ENCODE measurements around the gene MCF2. TPM values are rescaled to one million over a fixed set of nuclear protein-coding genes. Genes with fewer than 3 reads are reported as not detected.

MCF2 gene
- total RNA-seq, 3 donors from 2014 or later = 0.06 to 0.14 TPM; not detected in 1

DNA sequence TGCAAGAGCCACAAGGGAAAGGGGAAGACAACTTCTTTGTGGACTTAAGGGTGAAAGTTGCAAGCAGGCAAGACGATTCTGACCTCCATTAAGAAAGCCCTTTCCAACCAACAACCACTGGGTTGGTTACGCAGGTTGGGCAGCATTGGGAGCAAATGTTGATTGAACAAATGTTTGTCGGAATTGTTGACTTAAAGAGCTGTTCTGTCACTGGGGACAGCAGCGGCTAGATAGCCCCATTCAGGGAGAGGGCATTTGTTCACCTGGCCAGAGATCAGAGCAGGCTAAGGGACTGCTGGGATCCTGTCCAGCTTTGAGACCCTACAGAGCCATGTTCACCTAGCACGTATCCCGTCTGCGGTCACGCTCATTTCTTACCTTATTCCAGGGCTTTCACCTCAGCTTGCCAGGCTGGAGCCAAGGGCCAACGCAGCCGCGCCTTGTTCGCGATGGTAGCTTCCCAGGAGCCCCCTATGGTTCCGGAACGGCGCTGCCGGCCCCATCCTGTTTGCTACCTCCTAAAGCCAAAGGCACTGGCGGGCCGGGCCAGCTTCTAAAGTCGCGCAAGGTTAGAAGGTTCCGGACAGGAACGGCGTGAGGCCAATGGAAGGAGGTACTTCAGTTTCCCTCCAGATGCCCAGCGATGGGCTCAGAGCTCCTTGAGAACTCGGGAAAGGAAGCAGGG, 152.8 kb downstream of the MCF2 start:
- H3K4me1 ChIP-seq (ENCODE audit: low read depth) = no peaks in the 10 kb centered on the region
- H3K9me3 ChIP-seq = no peaks in the 10 kb centered on the region
- TF ChIP-seq, protein P1, sequence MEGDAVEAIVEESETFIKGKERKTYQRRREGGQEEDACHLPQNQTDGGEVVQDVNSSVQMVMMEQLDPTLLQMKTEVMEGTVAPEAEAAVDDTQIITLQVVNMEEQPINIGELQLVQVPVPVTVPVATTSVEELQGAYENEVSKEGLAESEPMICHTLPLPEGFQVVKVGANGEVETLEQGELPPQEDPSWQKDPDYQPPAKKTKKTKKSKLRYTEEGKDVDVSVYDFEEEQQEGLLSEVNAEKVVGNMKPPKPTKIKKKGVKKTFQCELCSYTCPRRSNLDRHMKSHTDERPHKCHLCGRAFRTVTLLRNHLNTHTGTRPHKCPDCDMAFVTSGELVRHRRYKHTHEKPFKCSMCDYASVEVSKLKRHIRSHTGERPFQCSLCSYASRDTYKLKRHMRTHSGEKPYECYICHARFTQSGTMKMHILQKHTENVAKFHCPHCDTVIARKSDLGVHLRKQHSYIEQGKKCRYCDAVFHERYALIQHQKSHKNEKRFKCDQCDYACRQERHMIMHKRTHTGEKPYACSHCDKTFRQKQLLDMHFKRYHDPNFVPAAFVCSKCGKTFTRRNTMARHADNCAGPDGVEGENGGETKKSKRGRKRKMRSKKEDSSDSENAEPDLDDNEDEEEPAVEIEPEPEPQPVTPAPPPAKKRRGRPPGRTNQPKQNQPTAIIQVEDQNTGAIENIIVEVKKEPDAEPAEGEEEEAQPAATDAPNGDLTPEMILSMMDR (IDR thresholded peaks at IDR 0.05) = no peak
- H3K36me3 ChIP-seq (ENCODE audit: low read depth) = no peaks in the 10 kb centered on the region
- ATAC-seq (no peak), DNase-seq (peak in 1 of 3 donors; percentile 38)
- intact Hi-C loops (cut with DNase I, micrococcal nuclease) = loop anchor here in 1 of 2 donors (5.0 kb wide), 1 partner anchor 428 kb away; no protein-coding TSS in a partner anchor
- no peak overlapping the region for H3K4me3 ChIP-seq

DNA sequence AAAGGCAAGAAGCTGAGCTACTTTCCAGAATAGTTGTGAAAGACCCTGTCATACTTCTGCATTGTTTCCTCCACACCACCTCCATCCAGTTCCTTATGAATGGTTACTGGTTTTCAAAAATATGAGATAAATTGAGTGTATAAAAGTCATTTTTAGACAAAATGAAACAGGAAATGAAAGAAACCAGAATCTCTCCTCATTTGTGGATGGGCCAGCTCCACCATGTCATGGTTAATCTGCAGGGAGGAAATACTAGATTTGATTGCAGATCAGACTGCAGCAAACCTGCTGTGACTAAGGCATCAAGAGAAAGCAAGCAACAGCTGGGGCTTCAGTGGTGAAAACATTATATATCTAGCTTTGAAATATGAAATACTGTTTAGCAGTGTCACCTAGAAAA, 153.6 kb downstream of the MCF2 start:
- H3K4me1 ChIP-seq (ENCODE audit: low read depth) = no peaks in the 10 kb centered on the region
- TF ChIP-seq, protein P1 (IDR thresholded peaks at IDR 0.05) = no peak
- no peak for DNase-seq
- no peak overlapping the region for H3K4me3 ChIP-seq
- no peaks in the 10 kb centered on the region for H3K36me3 ChIP-seq (ENCODE audit: low read depth)
- no peak for ATAC-seq
- H3K9me3 ChIP-seq = no peaks in the 10 kb centered on the region
- intact Hi-C loops (cut with DNase I, micrococcal nuclease) = no loop called here

DNA sequence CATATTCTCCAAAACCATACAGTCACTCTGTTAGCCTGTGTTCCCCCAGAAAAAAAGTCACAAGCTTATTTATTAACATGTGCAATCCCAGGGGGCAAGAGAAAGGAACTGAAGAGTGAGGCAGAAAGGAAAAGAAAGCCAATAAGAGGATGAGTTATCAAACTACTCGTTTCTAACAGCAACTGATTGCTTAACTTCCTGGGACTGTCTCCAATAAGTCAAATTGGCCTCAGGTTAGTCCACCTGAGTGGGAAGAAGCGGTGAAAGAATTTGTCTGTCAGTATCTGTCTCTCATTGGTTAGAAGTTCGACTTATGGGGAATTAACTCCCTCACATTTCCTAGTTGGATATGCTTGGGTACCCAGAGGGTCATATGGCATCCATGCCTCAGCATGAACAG, 163.4 kb downstream of the MCF2 start:
- Histone ChIP-seq H3K4me1 (ENCODE audit: low read depth) (no peaks in the 10 kb centered on the region), H3K9me3 (no peaks in the 10 kb centered on the region), H3K36me3 (ENCODE audit: low read depth) (no peaks in the 10 kb centered on the region), H3K4me3 (no peak overlapping the region)
- TF ChIP-seq, protein P1 (IDR thresholded peaks at IDR 0.05) = no peak
- ATAC-seq = no peak
- intact Hi-C loops (cut with DNase I, micrococcal nuclease) = no loop called here
- no peak for DNase-seq

DNA sequence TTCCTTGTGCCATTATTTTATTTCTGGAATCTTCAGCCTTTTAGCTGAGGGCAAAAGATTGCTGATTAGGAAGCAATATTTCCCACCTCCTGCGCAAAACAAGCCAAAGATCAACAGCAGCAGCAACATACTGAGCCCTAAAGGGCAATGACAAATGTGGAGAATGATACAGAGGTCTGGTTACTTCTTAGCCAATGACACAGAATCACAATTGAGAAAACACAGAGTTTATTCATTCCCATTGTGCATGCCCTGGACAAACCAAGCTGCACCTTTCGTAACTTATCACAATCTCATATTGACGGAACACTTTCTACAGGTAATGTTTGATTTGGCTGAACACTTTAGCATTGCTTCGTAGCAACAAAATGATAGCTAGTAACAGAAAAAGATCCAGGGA, 164.0 kb downstream of the MCF2 start:
- ATAC-seq (no peak), DNase-seq (no peak)
- H3K4me3 ChIP-seq = no peak overlapping the region
- H3K4me1 ChIP-seq (ENCODE audit: low read depth) = no peaks in the 10 kb centered on the region
- intact Hi-C loops (cut with DNase I, micrococcal nuclease) = no loop called here
- H3K36me3 ChIP-seq (ENCODE audit: low read depth) = no peaks in the 10 kb centered on the region
- TF ChIP-seq, protein P1 (IDR thresholded peaks at IDR 0.05) = no peak
- no peaks in the 10 kb centered on the region for H3K9me3 ChIP-seq

DNA sequence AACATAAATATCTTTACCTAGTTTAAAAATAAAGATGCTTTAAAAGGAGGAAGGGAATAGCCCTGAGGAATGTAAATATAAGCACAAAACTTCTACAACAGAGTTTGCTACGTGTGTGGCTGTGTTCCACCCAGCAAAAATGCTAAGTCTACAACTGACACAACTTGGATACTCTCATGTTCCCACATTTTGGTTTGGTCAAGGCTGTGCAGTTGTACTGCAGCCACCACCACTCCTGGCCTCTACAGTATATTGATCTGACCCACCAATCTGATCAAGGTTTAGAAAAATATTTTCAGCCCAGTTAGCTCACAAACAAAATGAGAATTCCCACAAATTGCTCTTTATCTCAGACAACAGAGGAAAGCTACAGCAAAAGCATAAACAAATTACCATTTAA, 165.3 kb downstream of the MCF2 start:
- ATAC-seq = no peak
- no peaks in the 10 kb centered on the region for H3K4me1 ChIP-seq (ENCODE audit: low read depth)
- intact Hi-C loops (cut with DNase I, micrococcal nuclease) = no loop called here

More for the DNA sequence above, 165.3 kb downstream of the MCF2 start:
- no peak overlapping the region for H3K4me3 ChIP-seq
- H3K9me3 ChIP-seq = no peaks in the 10 kb centered on the region
- TF ChIP-seq, protein P1 (IDR thresholded peaks at IDR 0.05) = no peak
- no peaks in the 10 kb centered on the region for H3K36me3 ChIP-seq (ENCODE audit: low read depth)
- DNase-seq = no peak
